ENCODE results near the gene HDGF.

Gene HDGF

DNA sequence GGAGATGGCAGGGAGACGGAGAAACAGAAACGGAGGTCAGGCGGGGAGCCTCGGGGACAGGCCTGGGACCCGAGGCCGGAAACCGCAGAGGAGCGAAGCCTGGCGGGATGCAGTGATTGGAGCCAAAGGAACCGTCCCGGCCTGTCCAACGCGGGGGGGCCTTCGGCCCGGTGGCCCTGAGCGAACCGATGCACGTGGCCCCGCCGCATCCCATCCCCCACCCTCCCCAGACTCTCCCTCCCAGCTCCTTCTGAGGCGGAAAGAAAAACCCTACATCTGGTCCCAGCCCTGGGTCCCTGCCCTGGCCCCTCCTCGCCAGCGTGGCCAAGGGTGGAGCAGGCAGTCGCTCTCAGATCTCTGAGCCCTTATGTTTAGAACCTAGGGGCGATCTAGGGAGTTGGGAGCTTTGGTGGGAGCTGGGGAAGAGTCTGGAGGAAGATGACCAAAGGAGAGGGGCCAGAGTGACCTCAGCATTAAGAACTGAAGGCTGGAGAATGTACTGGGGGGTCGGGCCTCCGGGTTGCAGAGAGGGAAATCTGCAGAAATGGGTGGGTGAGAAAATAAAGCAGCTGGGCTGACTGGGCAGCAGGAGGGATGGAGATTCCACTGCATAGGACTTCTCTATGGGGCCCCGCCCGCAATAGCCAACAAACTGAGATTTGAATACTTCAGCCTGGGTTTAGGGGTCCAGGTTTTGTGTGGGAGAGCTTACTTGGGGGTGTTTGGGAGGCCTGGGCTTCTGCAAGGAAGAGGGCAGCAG is 44.6 kb downstream of the HDGF start:
- CTCF ChIA-PET = interaction anchor here (0.7 to 27.7 kb wide), 25 partner anchors 9 to 184 kb away, joined by 3 to 597 read pairs (median 5); partner anchors contain the start of genes HAPLN2, INSRR, ISG20L2 and METTL25B
- TF ChIP-seq, protein P1, sequence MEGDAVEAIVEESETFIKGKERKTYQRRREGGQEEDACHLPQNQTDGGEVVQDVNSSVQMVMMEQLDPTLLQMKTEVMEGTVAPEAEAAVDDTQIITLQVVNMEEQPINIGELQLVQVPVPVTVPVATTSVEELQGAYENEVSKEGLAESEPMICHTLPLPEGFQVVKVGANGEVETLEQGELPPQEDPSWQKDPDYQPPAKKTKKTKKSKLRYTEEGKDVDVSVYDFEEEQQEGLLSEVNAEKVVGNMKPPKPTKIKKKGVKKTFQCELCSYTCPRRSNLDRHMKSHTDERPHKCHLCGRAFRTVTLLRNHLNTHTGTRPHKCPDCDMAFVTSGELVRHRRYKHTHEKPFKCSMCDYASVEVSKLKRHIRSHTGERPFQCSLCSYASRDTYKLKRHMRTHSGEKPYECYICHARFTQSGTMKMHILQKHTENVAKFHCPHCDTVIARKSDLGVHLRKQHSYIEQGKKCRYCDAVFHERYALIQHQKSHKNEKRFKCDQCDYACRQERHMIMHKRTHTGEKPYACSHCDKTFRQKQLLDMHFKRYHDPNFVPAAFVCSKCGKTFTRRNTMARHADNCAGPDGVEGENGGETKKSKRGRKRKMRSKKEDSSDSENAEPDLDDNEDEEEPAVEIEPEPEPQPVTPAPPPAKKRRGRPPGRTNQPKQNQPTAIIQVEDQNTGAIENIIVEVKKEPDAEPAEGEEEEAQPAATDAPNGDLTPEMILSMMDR (IDR thresholded peaks at IDR 0.05; ENCODE audit: control extremely low read depth, extremely low read depth, low read depth, missing control alignments) = no peak
- POLR2A ChIA-PET = interaction anchor here (0.7 kb wide), 1 partner anchor 16 kb away, joined by 3 read pairs; no protein-coding TSS in a partner anchor
- no peak for DNase-seq (ENCODE audit: extremely low spot score)

DNA sequence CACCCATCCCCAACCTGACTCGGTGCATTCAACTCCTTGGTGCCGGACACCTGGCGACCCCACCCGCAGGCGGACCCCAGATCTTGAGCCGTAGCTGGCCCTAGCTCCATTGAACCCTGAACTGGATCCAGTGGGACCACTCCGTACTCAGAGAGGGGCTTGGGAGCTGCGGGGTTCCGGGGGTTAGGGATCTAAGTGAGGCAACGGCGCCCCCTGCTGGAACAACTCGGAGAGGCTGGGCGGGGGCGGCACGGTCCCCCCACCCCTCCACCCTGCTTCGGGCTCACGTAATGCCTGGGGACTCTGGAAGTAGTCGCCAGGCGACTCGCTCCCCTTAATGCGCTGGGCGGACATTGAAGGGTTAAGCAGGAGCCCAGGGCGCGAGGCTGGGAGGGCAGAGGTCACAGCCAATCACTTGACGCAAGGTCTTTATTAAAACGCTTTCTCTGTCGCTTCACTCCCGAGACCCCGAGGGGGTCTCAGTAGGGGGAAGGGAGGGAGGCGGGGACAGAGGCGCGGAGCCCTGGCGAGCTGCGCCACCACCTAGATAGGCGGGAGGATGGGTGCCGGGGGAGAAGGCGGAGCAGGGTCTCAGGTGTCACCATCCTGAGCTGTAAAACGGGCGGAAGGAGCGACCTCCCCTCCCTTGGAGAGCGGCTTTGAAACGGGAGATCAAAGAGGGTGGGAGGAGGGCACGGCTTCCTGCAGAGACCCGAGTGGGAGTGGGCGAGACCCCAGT is 45.4 kb downstream of the HDGF start:
- ChIA-PET POLR2A (interaction anchor here (0.6 kb wide), 1 partner anchor 43 kb away, joined by 7 read pairs; no protein-coding TSS in a partner anchor), CTCF (interaction anchor here (0.7 to 27.7 kb wide), 29 partner anchors 9 to 185 kb away, joined by 3 to 597 read pairs (median 4); partner anchors contain the start of genes HAPLN2, INSRR, ISG20L2 and METTL25B)
- TF ChIP-seq, protein P1 (IDR thresholded peaks at IDR 0.05; ENCODE audit: control extremely low read depth, extremely low read depth, low read depth, missing control alignments) = peak; percentile 67
- peak; percentile 88 for DNase-seq (ENCODE audit: extremely low spot score)

DNA sequence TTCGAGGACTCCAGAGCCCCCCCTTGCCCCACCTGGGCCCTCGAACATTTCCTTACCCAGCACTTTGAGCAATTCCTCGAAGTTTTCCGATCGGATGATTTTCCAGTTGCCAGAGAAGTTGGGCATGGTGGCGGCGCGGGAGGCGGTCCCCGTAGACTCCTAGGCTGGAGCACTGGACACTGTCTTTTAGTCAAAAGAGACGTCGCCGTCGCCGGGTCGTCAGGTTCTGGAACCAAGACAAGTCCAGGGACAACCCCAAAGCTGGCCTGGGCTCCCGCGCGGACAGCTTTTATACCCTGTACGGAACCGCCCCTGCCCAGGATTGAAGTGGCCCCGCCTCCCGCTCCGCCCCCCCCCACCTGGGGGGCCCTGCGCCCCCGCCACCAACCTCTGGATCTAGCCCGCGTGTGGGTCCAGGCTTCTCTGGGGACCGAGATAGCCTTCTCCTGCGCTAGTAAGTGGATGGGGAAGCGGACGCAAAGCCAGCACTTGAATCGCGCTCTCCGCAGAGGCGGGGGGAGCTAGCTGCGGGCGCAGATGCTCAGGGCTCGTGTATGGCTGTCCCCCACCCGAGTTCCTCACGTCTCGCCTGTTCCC is 46.1 kb downstream of the HDGF start, which contains the start of gene CRABP2:
Gene CRABP2, minus strand, starts transcription at position 263 of the 597 bp plus-strand sequence. Its CDS starts 137 bp downstream, at position 126.
- DNase-seq (ENCODE audit: extremely low spot score) = no peak
- POLR2A ChIA-PET = interaction anchor here (0.6 kb wide), 1 partner anchor 42 kb away, joined by 7 read pairs; no protein-coding TSS in a partner anchor
- CTCF ChIA-PET = interaction anchor here (0.8 to 27.7 kb wide), 22 partner anchors 8 to 185 kb away, joined by 3 to 597 read pairs (median 5); partner anchors contain the start of genes HAPLN2, INSRR, ISG20L2 and METTL25B

DNA sequence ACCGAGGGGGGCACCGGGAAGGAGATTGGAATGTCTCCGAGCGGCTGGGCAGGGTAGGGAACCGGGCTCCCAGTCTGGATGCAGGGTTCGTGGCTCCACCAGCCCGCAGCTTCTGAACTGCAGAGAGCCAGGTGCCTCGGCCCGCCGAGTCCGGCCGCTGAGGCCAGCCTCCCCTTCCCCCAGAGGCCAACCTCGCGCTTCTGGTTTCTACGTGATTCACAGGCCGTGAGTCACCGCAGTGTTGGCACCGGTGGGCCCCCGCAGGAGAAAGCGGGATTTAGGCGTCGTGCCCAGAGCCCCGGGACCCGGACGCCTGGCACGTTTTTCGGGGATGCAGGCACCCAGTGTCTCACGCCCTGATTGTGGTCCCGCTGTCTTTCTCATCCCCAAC is 46.5 kb downstream of the HDGF start:
- no peak for DNase-seq (ENCODE audit: extremely low spot score)
- TF ChIP-seq, protein P1 (IDR thresholded peaks at IDR 0.05; ENCODE audit: control extremely low read depth, extremely low read depth, low read depth, missing control alignments) = no peak
- ChIA-PET POLR2A (no interaction called here), CTCF (interaction anchor here (1.0 to 27.7 kb wide), 11 partner anchors 11 to 144 kb away, joined by 4 to 597 read pairs (median 36); partner anchors contain the start of genes HAPLN2, ISG20L2, METTL25B and NES)

More for the DNA sequence above, 46.1 kb downstream of the HDGF start, which contains the start of gene CRABP2:
- TF ChIP-seq, protein P1 (IDR thresholded peaks at IDR 0.05; ENCODE audit: control extremely low read depth, extremely low read depth, low read depth, missing control alignments) = no peak

DNA sequence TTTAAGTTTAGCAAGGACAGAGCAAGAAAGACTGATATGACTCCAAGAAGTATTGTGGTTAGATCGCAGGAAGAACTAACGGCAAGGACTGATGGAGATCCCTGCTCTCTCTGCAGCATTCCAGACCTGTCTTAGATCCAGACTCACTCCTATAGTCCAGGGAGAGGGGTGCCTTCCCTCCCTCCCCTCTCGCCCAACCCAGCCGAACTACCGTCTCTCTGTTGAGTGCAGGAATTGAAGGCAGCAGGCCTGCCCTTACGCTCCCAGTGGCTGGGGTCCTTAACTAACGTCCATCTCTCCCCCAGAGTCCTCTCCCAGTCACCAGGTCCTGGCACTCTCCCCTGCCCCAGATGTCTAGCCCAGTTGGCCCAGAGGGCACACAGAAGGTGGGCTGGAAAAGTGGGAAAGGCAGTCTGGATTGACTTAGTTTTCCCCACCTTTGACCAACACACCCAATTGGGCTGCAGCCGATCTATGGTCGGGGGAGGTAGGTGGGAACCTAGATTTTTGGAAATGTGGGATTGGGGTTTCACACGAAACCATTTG is 47.2 kb downstream of the HDGF start:
- ChIA-PET CTCF (interaction anchor here (2.4 to 27.7 kb wide), 6 partner anchors 12 to 78 kb away, joined by 9 to 597 read pairs (median 56); partner anchors contain the start of genes ISG20L2, METTL25B and NES), POLR2A (no interaction called here)
- TF ChIP-seq, protein P1 (IDR thresholded peaks at IDR 0.05; ENCODE audit: control extremely low read depth, extremely low read depth, low read depth, missing control alignments) = no peak
- no peak for DNase-seq (ENCODE audit: extremely low spot score)

Measured in GM10248 (cell line).